ENCODE data around the gene TSPAN4.

Gene TSPAN4

GRCh38 chr11:845872-846495 lies 3.3 kb downstream of the TSPAN4 start:
- no peak for TF ChIP-seq CTCF (IDR thresholded peaks at IDR 0.05; ENCODE audit: unreplicated experiment in 3 of 3)

GRCh38 chr11:846496-847098 lies 3.9 kb downstream of the TSPAN4 start:
- peak overlapping the region; percentile 74 to 94 (median 90) for H3K27ac Mint-ChIP-seq
- peak overlapping the region; percentile 46 to 76 (median 72) for H3K4me3 Mint-ChIP-seq
- no peaks in the 10 kb centered on the region for H3K36me3 Mint-ChIP-seq (ENCODE audit: low read depth)
- H3K4me1 Mint-ChIP-seq, result peaks cover 17% of the 10 kb centered on the region
- TF ChIP-seq CTCF (IDR thresholded peaks at IDR 0.05; ENCODE audit: unreplicated experiment in 3 of 3), result no peak
- H3K27me3 Mint-ChIP-seq (ENCODE audit: low read depth), result no peaks in the 10 kb centered on the region
- no peaks in the 10 kb centered on the region for H3K9me3 Mint-ChIP-seq

More at GRCh38 chr11:845872-846495, 3.3 kb downstream of the TSPAN4 start:
- peaks cover 20% of the 10 kb centered on the region for H3K4me1 Mint-ChIP-seq
- peak overlapping the region; percentile 74 to 90 (median 78) for H3K27ac Mint-ChIP-seq
- no peaks in the 10 kb centered on the region for H3K36me3 Mint-ChIP-seq (ENCODE audit: low read depth)
- peak overlapping the region; percentile 46 to 71 (median 59) for H3K4me3 Mint-ChIP-seq
- no peaks in the 10 kb centered on the region for H3K9me3 Mint-ChIP-seq
- no peaks in the 10 kb centered on the region for H3K27me3 Mint-ChIP-seq (ENCODE audit: low read depth)

GRCh38 chr11:847876-848275 lies 5.2 kb downstream of the TSPAN4 start:
- H3K27ac Mint-ChIP-seq, result no peak overlapping the region
- H3K36me3 Mint-ChIP-seq (ENCODE audit: low read depth), result no peaks in the 10 kb centered on the region
- H3K9me3 Mint-ChIP-seq, result no peaks in the 10 kb centered on the region
- no peak overlapping the region for H3K4me3 Mint-ChIP-seq
- H3K4me1 Mint-ChIP-seq, result peaks cover 17% of the 10 kb centered on the region
- peaks cover 4% of the 10 kb centered on the region for H3K27me3 Mint-ChIP-seq (ENCODE audit: low read depth)
- no peak for TF ChIP-seq CTCF (IDR thresholded peaks at IDR 0.05; ENCODE audit: unreplicated experiment in 3 of 3)

GRCh38 chr11:848380-848931 lies 5.8 kb downstream of the TSPAN4 start:
- H3K4me1 Mint-ChIP-seq, result peaks cover 17% of the 10 kb centered on the region
- no peaks in the 10 kb centered on the region for H3K36me3 Mint-ChIP-seq (ENCODE audit: low read depth)
- TF ChIP-seq CTCF (IDR thresholded peaks at IDR 0.05; ENCODE audit: unreplicated experiment in 3 of 3), result peak; percentile 79 to 83 (median 82)
- H3K4me3 Mint-ChIP-seq, result peak overlapping the region; percentile 58 to 68 (median 64)
- no peak overlapping the region for H3K27ac Mint-ChIP-seq
- H3K27me3 Mint-ChIP-seq (ENCODE audit: low read depth), result peaks cover 4% of the 10 kb centered on the region
- H3K9me3 Mint-ChIP-seq, result no peaks in the 10 kb centered on the region

- Mint-ChIP-seq H3K4me3 (peak overlapping the region; percentile 71 to 79 (median 73)), H3K27me3 (ENCODE audit: low read depth) (peaks cover 4% of the 10 kb centered on the region), H3K4me1 (peaks cover 17% of the 10 kb centered on the region), H3K9me3 (no peaks in the 10 kb centered on the region), H3K36me3 (ENCODE audit: low read depth) (no peaks in the 10 kb centered on the region), H3K27ac (no peak overlapping the region)
- no peak for TF ChIP-seq CTCF (IDR thresholded peaks at IDR 0.05; ENCODE audit: unreplicated experiment in 3 of 3)
Measured at GRCh38 chr11:849104-849824, 6.6 kb downstream of the TSPAN4 start.

Measured in nephron (organoid).